GM23338 (cell line): ENCODE results near the gene WDR70. TPM values are rescaled to one million over a fixed set of nuclear protein-coding genes. Genes with fewer than 3 reads are reported as not detected.
A peak's percentile ranks its signal among the peaks of the same experiment; 100 is the strongest.
"Not testable (repeated sequence)": the region's sequence is repeated elsewhere in the genome, so short reads cannot be mapped to it uniquely, and the experiment has no call there.

Experiments
- ATAC-seq: fragments of 200-7000 bp; cut with Tn5 transposase; 3 replicates; pipeline ENCODE4 v1.9.1; 2020
- DNase-seq: peaks from one replicate; pipeline ENCODE4 v3.0.0-alpha.2; 2015; ENCODE audit warnings: low spot score
- H2AFZ ChIP-seq: fragments of 200-600 bp; sonication (generic); 2 replicates; pipeline ENCODE4 v1.8.0; 2016; ENCODE audit warnings: antibody characterized with exemption, mild to moderate bottlenecking, moderate library complexity
- H3F3A ChIP-seq: fragments of 200-600 bp; sonication (generic); replicated peaks from 2 replicates; pipeline ENCODE4 v1.8.0; 2017; ENCODE audit warnings: antibody characterized with exemption, mixed run types, low read depth
- H3K27ac ChIP-seq: fragments of 200-600 bp; sonication (generic); 2 replicates; pipeline ENCODE4 v1.6.1; 2016; ENCODE audit warnings: low read depth
- H3K27me3 ChIP-seq: fragments of 200-600 bp; sonication (generic); 2 replicates; pipeline ENCODE4 v1.8.0; 2016; ENCODE audit warnings: mild to moderate bottlenecking, mixed run types, moderate library complexity; ENCODE audit not compliant: insufficient read depth
- H3K36me3 ChIP-seq: fragments of 200-600 bp; sonication (generic); 2 replicates; pipeline ENCODE4 v1.8.0; 2016; ENCODE audit warnings: mild to moderate bottlenecking; ENCODE audit not compliant: insufficient read depth
- H3K4me1 ChIP-seq: fragments of 200-600 bp; sonication (generic); 2 replicates; pipeline ENCODE4 v1.8.0; 2016; ENCODE audit warnings: mild to moderate bottlenecking, moderate library complexity; ENCODE audit not compliant: insufficient read depth
- H3K4me2 ChIP-seq: fragments of 200-600 bp; sonication (generic); 2 replicates; pipeline ENCODE4 v1.7.1; 2017; ENCODE audit warnings: mixed run types
- H3K4me3 ChIP-seq: fragments of 200-600 bp; sonication (generic); 2 replicates; pipeline ENCODE4 v1.6.1; 2016; ENCODE audit warnings: mixed run types
- H3K79me2 ChIP-seq: fragments of 200-600 bp; sonication (generic); replicated peaks from 2 replicates; pipeline ENCODE4 v1.8.0; 2017; ENCODE audit warnings: mild to moderate bottlenecking; ENCODE audit not compliant: insufficient read depth
- H3K9me2 ChIP-seq: fragments of 200-600 bp; sonication (generic); 2 replicates; pipeline ENCODE4 v1.8.0; 2017; ENCODE audit not compliant: insufficient read depth
- H4K20me1 ChIP-seq: fragments of 200-600 bp; sonication (generic); replicated peaks from 2 replicates; pipeline ENCODE4 v1.8.0; 2017; ENCODE audit warnings: mild to moderate bottlenecking; ENCODE audit not compliant: insufficient read depth
- H3K27ac Mint-ChIP-seq: 2 replicates; pipeline ENCODE4 v1.8.0; 2020; ENCODE audit warnings: inconsistent platforms, mild to moderate bottlenecking, moderate library complexity, mixed read lengths
- H3K27me3 Mint-ChIP-seq: 3 replicates; pipeline ENCODE4 v1.8.0; 2022; ENCODE audit warnings: low read depth, mild to moderate bottlenecking, moderate library complexity, mixed read lengths, inconsistent platforms; ENCODE audit not compliant: insufficient read depth, poor library complexity
- H3K36me3 Mint-ChIP-seq: 3 replicates; pipeline ENCODE4 v1.8.0; 2021; ENCODE audit warnings: low read depth, mild to moderate bottlenecking, inconsistent platforms, moderate library complexity, mixed read lengths
- H3K4me1 Mint-ChIP-seq: 3 replicates; pipeline ENCODE4 v1.8.0; 2020; ENCODE audit warnings: mild to moderate bottlenecking, inconsistent platforms, mixed read lengths
- H3K4me3 Mint-ChIP-seq: 3 replicates; pipeline ENCODE4 v1.8.0; 2021; ENCODE audit warnings: moderate library complexity, mild to moderate bottlenecking, inconsistent platforms, mixed read lengths
- H3K9me3 Mint-ChIP-seq: 3 replicates; pipeline ENCODE4 v1.8.0; 2020; ENCODE audit warnings: moderate library complexity, mild to moderate bottlenecking, inconsistent platforms, mixed read lengths
- CREB1 ChIP-seq: fragments of 250-450 bp; sonication (Bioruptor Pico); IDR thresholded peaks from 2 replicates; pipeline ENCODE4 v1.5.0; 2020; ENCODE audit warnings: low read depth, mild to moderate bottlenecking, moderate library complexity
- ETS1 ChIP-seq: IDR thresholded peaks from 2 replicates; pipeline ENCODE4 v1.6.1; 2016; ENCODE audit warnings: antibody characterized with exemption
- EZH2 ChIP-seq: fragments of 200-600 bp; sonication (generic); IDR thresholded peaks from one replicate; pipeline ENCODE4 v1.8.0; 2017; ENCODE audit warnings: antibody characterized with exemption, mild to moderate bottlenecking, low read depth; ENCODE audit not compliant: unreplicated experiment
- EZH2phosphoT487 ChIP-seq: fragments of 200-600 bp; sonication (generic); IDR thresholded peaks from one replicate; pipeline ENCODE4 v1.8.1; 2018; ENCODE audit warnings: antibody characterized with exemption; ENCODE audit not compliant: unreplicated experiment
- JUNB ChIP-seq: IDR thresholded peaks from one replicate; pipeline ENCODE4 v1.6.1; 2016; ENCODE audit warnings: antibody characterized with exemption; ENCODE audit not compliant: unreplicated experiment
- POLR2AphosphoS5 ChIP-seq: IDR thresholded peaks from 2 replicates; pipeline ENCODE4 v1.6.1; 2016; ENCODE audit warnings: antibody characterized with exemption, low read depth
- STAT1 ChIP-seq: IDR thresholded peaks from one replicate; pipeline ENCODE4 v1.6.1; 2016; ENCODE audit warnings: antibody characterized with exemption; ENCODE audit not compliant: unreplicated experiment
- ZNF331 ChIP-seq: fragments of 250-450 bp; sonication (Bioruptor Pico); IDR thresholded peaks from 2 replicates; pipeline ENCODE4 v1.5.0; 2020; ENCODE audit warnings: low read depth, mild to moderate bottlenecking, moderate library complexity
- polyA plus RNA-seq: library from polyadenylated mRNA; unstranded; fragments of >200 nt; fragmentation: Nextera tagmentation; extraction: Ambion mirVana; gene quantifications from 2 replicates; pipeline ENCODE4 v1.2.1, GENCODE V29; 2016
- total RNA-seq: library from RNA; depleted of rRNA; stranded (reverse); fragments of >200 nt; shearing (Covaris generic); gene quantifications from 2 replicates; pipeline ENCODE4 v1.2.3, GENCODE V29; 2014
- TF ChIP-seq, protein P1 (sequence below), 2 experiments: fragments of 200-600 bp in 1 of 2; sonication (generic) in 1 of 2; conservative IDR thresholded peaks; 2 replicates each; pipeline versions ENCODE4 v1.5.1 to v1.6.1; 2016 to 2017; ENCODE audit warnings: antibody characterized with exemption in 2 of 2, low read depth in 2 of 2, mild to moderate bottlenecking in 2 of 2, moderate library complexity in 1 of 2
- TF ChIP-seq, protein P2 (sequence below): fragments of 250-450 bp; sonication (Bioruptor Pico); IDR thresholded peaks from 2 replicates; pipeline ENCODE4 v1.5.0; 2020; ENCODE audit warnings: mild to moderate bottlenecking, moderate library complexity
- TF ChIP-seq, protein P3 (sequence below): IDR thresholded peaks from one replicate; pipeline ENCODE4 v1.6.1; 2018; ENCODE audit warnings: antibody characterized with exemption; ENCODE audit not compliant: unreplicated experiment

WDR70 gene
- total and polyA plus RNA-seq, 2 experiments from 2014 or later: 34.9 to 86.7 TPM

- H3K79me2 ChIP-seq: no peaks in the 10 kb centered on the region
- no peak overlapping the region for H3K4me3 ChIP-seq
- Mint-ChIP-seq H3K4me1 (peaks cover 10% of the 10 kb centered on the region), H3K9me3 (no peaks in the 10 kb centered on the region), H3K27me3 (peaks cover 3% of the 10 kb centered on the region), H3K4me3 (no peak overlapping the region), H3K27ac (no peak overlapping the region), H3K36me3 (no peaks in the 10 kb centered on the region)
- no peak overlapping the region for H2AFZ ChIP-seq
- no peaks in the 10 kb centered on the region for H3K36me3 ChIP-seq
- no peaks in the 10 kb centered on the region for H3K9me2 ChIP-seq
- no peaks in the 10 kb centered on the region for H4K20me1 ChIP-seq
- DNase-seq (peak; percentile 13), ATAC-seq (no peak)
- no peaks in the 10 kb centered on the region for H3F3A ChIP-seq
- TF ChIP-seq POLR2AphosphoS5 (no peak), STAT1 (no peak), CREB1 (no peak), EZH2phosphoT487 (no peak), JUNB (no peak), ETS1 (no peak), ZNF331 (CRISPR knock-in tag) (no peak), EZH2 (no peak)
- TF ChIP-seq, protein P1, sequence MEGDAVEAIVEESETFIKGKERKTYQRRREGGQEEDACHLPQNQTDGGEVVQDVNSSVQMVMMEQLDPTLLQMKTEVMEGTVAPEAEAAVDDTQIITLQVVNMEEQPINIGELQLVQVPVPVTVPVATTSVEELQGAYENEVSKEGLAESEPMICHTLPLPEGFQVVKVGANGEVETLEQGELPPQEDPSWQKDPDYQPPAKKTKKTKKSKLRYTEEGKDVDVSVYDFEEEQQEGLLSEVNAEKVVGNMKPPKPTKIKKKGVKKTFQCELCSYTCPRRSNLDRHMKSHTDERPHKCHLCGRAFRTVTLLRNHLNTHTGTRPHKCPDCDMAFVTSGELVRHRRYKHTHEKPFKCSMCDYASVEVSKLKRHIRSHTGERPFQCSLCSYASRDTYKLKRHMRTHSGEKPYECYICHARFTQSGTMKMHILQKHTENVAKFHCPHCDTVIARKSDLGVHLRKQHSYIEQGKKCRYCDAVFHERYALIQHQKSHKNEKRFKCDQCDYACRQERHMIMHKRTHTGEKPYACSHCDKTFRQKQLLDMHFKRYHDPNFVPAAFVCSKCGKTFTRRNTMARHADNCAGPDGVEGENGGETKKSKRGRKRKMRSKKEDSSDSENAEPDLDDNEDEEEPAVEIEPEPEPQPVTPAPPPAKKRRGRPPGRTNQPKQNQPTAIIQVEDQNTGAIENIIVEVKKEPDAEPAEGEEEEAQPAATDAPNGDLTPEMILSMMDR (conservative IDR thresholded peaks at IDR 0.05; ENCODE audit: low read depth in 2 of 2): no peak
- TF ChIP-seq, protein P2, sequence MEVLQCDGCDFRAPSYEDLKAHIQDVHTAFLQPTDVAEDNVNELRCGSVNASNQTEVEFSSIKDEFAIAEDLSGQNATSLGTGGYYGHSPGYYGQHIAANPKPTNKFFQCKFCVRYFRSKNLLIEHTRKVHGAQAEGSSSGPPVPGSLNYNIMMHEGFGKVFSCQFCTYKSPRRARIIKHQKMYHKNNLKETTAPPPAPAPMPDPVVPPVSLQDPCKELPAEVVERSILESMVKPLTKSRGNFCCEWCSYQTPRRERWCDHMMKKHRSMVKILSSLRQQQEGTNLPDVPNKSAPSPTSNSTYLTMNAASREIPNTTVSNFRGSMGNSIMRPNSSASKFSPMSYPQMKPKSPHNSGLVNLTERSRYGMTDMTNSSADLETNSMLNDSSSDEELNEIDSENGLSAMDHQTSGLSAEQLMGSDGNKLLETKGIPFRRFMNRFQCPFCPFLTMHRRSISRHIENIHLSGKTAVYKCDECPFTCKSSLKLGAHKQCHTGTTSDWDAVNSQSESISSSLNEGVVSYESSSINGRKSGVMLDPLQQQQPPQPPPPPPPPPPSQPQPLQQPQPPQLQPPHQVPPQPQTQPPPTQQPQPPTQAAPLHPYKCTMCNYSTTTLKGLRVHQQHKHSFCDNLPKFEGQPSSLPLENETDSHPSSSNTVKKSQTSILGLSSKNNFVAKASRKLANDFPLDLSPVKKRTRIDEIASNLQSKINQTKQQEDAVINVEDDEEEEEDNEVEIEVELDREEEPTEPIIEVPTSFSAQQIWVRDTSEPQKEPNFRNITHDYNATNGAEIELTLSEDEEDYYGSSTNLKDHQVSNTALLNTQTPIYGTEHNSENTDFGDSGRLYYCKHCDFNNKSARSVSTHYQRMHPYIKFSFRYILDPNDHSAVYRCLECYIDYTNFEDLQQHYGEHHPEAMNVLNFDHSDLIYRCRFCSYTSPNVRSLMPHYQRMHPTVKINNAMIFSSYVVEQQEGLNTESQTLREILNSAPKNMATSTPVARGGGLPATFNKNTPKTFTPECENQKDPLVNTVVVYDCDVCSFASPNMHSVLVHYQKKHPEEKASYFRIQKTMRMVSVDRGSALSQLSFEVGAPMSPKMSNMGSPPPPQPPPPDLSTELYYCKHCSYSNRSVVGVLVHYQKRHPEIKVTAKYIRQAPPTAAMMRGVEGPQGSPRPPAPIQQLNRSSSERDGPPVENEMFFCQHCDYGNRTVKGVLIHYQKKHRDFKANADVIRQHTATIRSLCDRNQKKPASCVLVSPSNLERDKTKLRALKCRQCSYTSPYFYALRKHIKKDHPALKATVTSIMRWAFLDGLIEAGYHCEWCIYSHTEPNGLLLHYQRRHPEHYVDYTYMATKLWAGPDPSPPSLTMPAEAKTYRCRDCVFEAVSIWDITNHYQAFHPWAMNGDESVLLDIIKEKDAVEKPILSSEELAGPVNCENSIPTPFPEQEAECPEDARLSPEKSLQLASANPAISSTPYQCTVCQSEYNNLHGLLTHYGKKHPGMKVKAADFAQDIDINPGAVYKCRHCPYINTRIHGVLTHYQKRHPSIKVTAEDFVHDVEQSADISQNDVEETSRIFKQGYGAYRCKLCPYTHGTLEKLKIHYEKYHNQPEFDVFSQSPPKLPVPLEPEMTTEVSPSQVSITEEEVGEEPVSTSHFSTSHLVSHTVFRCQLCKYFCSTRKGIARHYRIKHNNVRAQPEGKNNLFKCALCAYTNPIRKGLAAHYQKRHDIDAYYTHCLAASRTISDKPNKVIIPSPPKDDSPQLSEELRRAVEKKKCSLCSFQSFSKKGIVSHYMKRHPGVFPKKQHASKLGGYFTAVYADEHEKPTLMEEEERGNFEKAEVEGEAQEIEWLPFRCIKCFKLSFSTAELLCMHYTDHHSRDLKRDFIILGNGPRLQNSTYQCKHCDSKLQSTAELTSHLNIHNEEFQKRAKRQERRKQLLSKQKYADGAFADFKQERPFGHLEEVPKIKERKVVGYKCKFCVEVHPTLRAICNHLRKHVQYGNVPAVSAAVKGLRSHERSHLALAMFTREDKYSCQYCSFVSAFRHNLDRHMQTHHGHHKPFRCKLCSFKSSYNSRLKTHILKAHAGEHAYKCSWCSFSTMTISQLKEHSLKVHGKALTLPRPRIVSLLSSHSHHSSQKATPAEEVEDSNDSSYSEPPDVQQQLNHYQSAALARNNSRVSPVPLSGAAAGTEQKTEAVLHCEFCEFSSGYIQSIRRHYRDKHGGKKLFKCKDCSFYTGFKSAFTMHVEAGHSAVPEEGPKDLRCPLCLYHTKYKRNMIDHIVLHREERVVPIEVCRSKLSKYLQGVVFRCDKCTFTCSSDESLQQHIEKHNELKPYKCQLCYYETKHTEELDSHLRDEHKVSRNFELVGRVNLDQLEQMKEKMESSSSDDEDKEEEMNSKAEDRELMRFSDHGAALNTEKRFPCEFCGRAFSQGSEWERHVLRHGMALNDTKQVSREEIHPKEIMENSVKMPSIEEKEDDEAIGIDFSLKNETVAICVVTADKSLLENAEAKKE (CRISPR knock-in tag): no peak
- TF ChIP-seq, protein P3, sequence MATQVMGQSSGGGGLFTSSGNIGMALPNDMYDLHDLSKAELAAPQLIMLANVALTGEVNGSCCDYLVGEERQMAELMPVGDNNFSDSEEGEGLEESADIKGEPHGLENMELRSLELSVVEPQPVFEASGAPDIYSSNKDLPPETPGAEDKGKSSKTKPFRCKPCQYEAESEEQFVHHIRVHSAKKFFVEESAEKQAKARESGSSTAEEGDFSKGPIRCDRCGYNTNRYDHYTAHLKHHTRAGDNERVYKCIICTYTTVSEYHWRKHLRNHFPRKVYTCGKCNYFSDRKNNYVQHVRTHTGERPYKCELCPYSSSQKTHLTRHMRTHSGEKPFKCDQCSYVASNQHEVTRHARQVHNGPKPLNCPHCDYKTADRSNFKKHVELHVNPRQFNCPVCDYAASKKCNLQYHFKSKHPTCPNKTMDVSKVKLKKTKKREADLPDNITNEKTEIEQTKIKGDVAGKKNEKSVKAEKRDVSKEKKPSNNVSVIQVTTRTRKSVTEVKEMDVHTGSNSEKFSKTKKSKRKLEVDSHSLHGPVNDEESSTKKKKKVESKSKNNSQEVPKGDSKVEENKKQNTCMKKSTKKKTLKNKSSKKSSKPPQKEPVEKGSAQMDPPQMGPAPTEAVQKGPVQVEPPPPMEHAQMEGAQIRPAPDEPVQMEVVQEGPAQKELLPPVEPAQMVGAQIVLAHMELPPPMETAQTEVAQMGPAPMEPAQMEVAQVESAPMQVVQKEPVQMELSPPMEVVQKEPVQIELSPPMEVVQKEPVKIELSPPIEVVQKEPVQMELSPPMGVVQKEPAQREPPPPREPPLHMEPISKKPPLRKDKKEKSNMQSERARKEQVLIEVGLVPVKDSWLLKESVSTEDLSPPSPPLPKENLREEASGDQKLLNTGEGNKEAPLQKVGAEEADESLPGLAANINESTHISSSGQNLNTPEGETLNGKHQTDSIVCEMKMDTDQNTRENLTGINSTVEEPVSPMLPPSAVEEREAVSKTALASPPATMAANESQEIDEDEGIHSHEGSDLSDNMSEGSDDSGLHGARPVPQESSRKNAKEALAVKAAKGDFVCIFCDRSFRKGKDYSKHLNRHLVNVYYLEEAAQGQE: no peak
- H3K4me1 ChIP-seq: no peaks in the 10 kb centered on the region; the same call in 1 of the 2 replicates
- no peak overlapping the region for H3K27ac ChIP-seq
- H3K27me3 ChIP-seq: no peaks in the 10 kb centered on the region
- H3K4me2 ChIP-seq: no peak overlapping the region
Measured at GRCh38 chr5:37668524-37669047, 289.5 kb downstream of the WDR70 start.

DNA sequence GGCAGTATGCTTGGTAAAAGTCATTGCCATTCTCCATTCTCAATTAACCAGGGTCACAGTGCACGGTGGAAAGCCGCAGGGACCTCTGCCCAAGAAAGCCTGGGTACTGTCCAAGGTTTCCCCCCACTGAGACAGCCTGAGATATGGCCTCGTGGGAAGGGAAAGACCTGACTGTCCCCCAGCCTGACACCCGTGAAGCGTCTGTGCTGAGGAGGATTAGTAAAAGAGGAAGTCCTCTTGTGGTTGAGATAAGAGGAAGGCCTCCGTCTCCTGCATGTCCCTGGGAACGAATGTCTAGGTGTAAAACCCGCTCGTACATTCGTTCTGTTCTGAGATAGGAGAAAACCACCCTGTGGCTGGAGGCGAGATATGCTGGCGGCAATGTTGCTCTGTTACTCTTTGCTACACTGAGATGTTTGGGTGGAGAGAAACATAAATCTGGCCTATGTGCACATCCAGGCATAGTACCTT is 293.0 kb downstream of the WDR70 start:
- H4K20me1 ChIP-seq, H3K4me3 ChIP-seq, H3K27ac ChIP-seq: not testable (repeated sequence)

More for the DNA sequence above, 293.0 kb downstream of the WDR70 start:
- not testable (repeated sequence) for H3K4me1 ChIP-seq, H3K36me3 Mint-ChIP-seq, H3K79me2 ChIP-seq, ATAC-seq, H3K4me3 Mint-ChIP-seq, H3K27ac Mint-ChIP-seq, H3K9me3 Mint-ChIP-seq, H3K27me3 Mint-ChIP-seq, H3K4me2 ChIP-seq, H3K4me1 Mint-ChIP-seq, H3K9me2 ChIP-seq, H2AFZ ChIP-seq, H3K36me3 ChIP-seq, H3F3A ChIP-seq, DNase-seq, H3K27me3 ChIP-seq
